SK-N-SH treated with all-trans-retinoic acid at 6 μM for 48 hours (cell line): Measurements from ENCODE around the gene TUFT1.

Experiments used
- ATAC-seq: fragments of 200-7000 bp; cut with Tn5 transposase; 3 replicates; pipeline ENCODE4 v1.9.1; 2020; ENCODE audit warnings: mild to moderate bottlenecking, moderate library complexity
- BACH2 ChIP-seq: fragments of 250-450 bp; sonication (Bioruptor Pico); IDR thresholded peaks from 2 replicates; pipeline ENCODE4 v1.9.0; 2021; ENCODE audit warnings: mild to moderate bottlenecking, borderline replicate concordance
- CREB5 ChIP-seq: fragments of 250-450 bp; sonication (Bioruptor Pico); IDR thresholded peaks from 2 replicates; pipeline ENCODE4 v1.5.1; 2020; ENCODE audit warnings: low read depth, mild to moderate bottlenecking, moderate library complexity
- CSDC2 ChIP-seq: fragments of 250-450 bp; sonication (Bioruptor Pico); IDR thresholded peaks from 2 replicates; pipeline ENCODE4 v1.5.0; 2020; ENCODE audit warnings: mild to moderate bottlenecking, moderate library complexity
- CSRNP3 ChIP-seq: fragments of 250-450 bp; sonication (Bioruptor Pico); IDR thresholded peaks from 2 replicates; pipeline ENCODE4 v1.5.1; 2021; ENCODE audit warnings: mild to moderate bottlenecking, moderate library complexity
- ESRRG ChIP-seq: fragments of 250-450 bp; sonication (Bioruptor Pico); IDR thresholded peaks from 2 replicates; pipeline ENCODE4 v1.6.1; 2021; ENCODE audit warnings: mild to moderate bottlenecking
- GLIS3 ChIP-seq: fragments of 250-450 bp; sonication (Bioruptor Pico); IDR thresholded peaks from 2 replicates; pipeline ENCODE4 v1.5.0; 2020; ENCODE audit warnings: mild to moderate bottlenecking, moderate library complexity
- ISL1 ChIP-seq: fragments of 250-450 bp; sonication (Bioruptor Pico); IDR thresholded peaks from 2 replicates; pipeline ENCODE4 v2.1.2; 2022; ENCODE audit warnings: mild to moderate bottlenecking, moderate library complexity
- OSR1 ChIP-seq: fragments of 250-450 bp; sonication (Bioruptor Pico); IDR thresholded peaks from 2 replicates; pipeline ENCODE4 v1.8.0; 2022; ENCODE audit warnings: moderate library complexity, mild to moderate bottlenecking, inconsistent platforms
- PATZ1 ChIP-seq: fragments of 250-450 bp; sonication (Bioruptor Pico); IDR thresholded peaks from 2 replicates; pipeline ENCODE4 v1.8.0; 2020; ENCODE audit warnings: mild to moderate bottlenecking, moderate library complexity, borderline replicate concordance
- POU6F1 ChIP-seq: fragments of 250-450 bp; sonication (Bioruptor Pico); IDR thresholded peaks from 2 replicates; pipeline ENCODE4 v1.8.0; 2021; ENCODE audit warnings: low read depth, mild to moderate bottlenecking, moderate library complexity, borderline replicate concordance
- PPARA ChIP-seq: fragments of 250-450 bp; sonication (Bioruptor Pico); IDR thresholded peaks from 2 replicates; pipeline ENCODE4 v1.5.0; 2020; ENCODE audit warnings: mild to moderate bottlenecking, borderline replicate concordance
- RARB ChIP-seq: fragments of 250-450 bp; sonication (Bioruptor Pico); IDR thresholded peaks from 2 replicates; pipeline ENCODE4 v1.8.0; 2021; ENCODE audit warnings: mild to moderate bottlenecking, moderate library complexity
- SNAI2 ChIP-seq: fragments of 250-450 bp; sonication (Bioruptor Pico); IDR thresholded peaks from 2 replicates; pipeline ENCODE4 v1.5.0; 2020; ENCODE audit warnings: mild to moderate bottlenecking, moderate library complexity
- TCF4 ChIP-seq: fragments of 250-450 bp; sonication (Bioruptor Pico); IDR thresholded peaks from 2 replicates; pipeline ENCODE4 v1.8.0; 2021; ENCODE audit warnings: mild to moderate bottlenecking, moderate library complexity, borderline replicate concordance
- TOX ChIP-seq: fragments of 250-450 bp; sonication (Bioruptor Pico); IDR thresholded peaks from 2 replicates; pipeline ENCODE4 v1.8.0; 2021; ENCODE audit warnings: mild to moderate bottlenecking, moderate library complexity, borderline replicate concordance
- ZC3H10 ChIP-seq: fragments of 250-450 bp; sonication (Bioruptor Pico); IDR thresholded peaks from 2 replicates; pipeline ENCODE4 v1.5.1; 2021; ENCODE audit warnings: mild to moderate bottlenecking, moderate library complexity
- ZFP3 ChIP-seq: fragments of 250-450 bp; sonication (Bioruptor Pico); IDR thresholded peaks from 2 replicates; pipeline ENCODE4 v1.5.0; 2020; ENCODE audit warnings: mild to moderate bottlenecking, moderate library complexity
- ZFP30 ChIP-seq: fragments of 450-650 bp; formaldehyde crosslinking; IDR thresholded peaks from 2 replicates; pipeline ENCODE4 v1.5.0; 2022; ENCODE audit warnings: mild to moderate bottlenecking, moderate library complexity
- ZNF565 ChIP-seq: fragments of 450-650 bp; formaldehyde crosslinking; conservative IDR thresholded peaks from 2 replicates; pipeline ENCODE4 v1.5.0; 2020; ENCODE audit warnings: low read depth, mild to moderate bottlenecking, moderate library complexity
- ZNF70 ChIP-seq: fragments of 450-650 bp; formaldehyde crosslinking; IDR thresholded peaks from 2 replicates; pipeline ENCODE4 v1.5.0; 2020; ENCODE audit warnings: mild to moderate bottlenecking, moderate library complexity
- ZNF8 ChIP-seq: fragments of 450-650 bp; formaldehyde crosslinking; IDR thresholded peaks from 2 replicates; pipeline ENCODE4 v1.5.0; 2020; ENCODE audit warnings: mild to moderate bottlenecking, moderate library complexity

The TUFT1 gene

GRCh38 chr1:151604291-151604690 lies 64.2 kb downstream of the TUFT1 start (continued):
- no peak for TF ChIP-seq CREB5 (CRISPR knock-in tag)
- no peak for TF ChIP-seq BACH2
- TF ChIP-seq OSR1 (CRISPR knock-in tag): no peak
- no peak for TF ChIP-seq PPARA (CRISPR knock-in tag)

GRCh38 chr1:151606384-151606783 lies 66.3 kb downstream of the TUFT1 start:
- TF ChIP-seq ZNF8 (CRISPR knock-in tag): no peak
- no peak for TF ChIP-seq ZFP3 (CRISPR knock-in tag)
- TF ChIP-seq ZNF70 (CRISPR knock-in tag): no peak
- TF ChIP-seq POU6F1 (CRISPR knock-in tag): no peak
- TF ChIP-seq, all 23 proteins: peak for 0
- ATAC-seq: no peak

- TF ChIP-seq ZFP30 (CRISPR knock-in tag) (no peak), OSR1 (CRISPR knock-in tag) (no peak), PPARA (CRISPR knock-in tag) (no peak), RARB (CRISPR knock-in tag) (no peak), TCF4 (CRISPR knock-in tag) (no peak), ZNF565 (no peak), ISL1 (CRISPR knock-in tag) (no peak), GLIS3 (CRISPR knock-in tag) (no peak), POU6F1 (CRISPR knock-in tag) (no peak), SNAI2 (CRISPR knock-in tag) (no peak), ZNF70 (CRISPR knock-in tag) (no peak), ZFP3 (CRISPR knock-in tag) (no peak), CSRNP3 (no peak), ZNF8 (CRISPR knock-in tag) (no peak), TOX (CRISPR knock-in tag) (no peak), CSDC2 (no peak), ZC3H10 (CRISPR knock-in tag) (no peak), BACH2 (no peak), PATZ1 (CRISPR knock-in tag) (no peak)
- TF ChIP-seq, all 23 proteins: peak for 0
- ATAC-seq: no peak
Measured at GRCh38 chr1:151606857-151607256, 66.7 kb downstream of the TUFT1 start.

GRCh38 chr1:151610142-151610541 lies 70.0 kb downstream of the TUFT1 start:
- no peak for ATAC-seq
- TF ChIP-seq SNAI2 (CRISPR knock-in tag) (no peak), RARB (CRISPR knock-in tag) (no peak), PPARA (CRISPR knock-in tag) (no peak), ZNF8 (CRISPR knock-in tag) (no peak), ZNF565 (no peak), OSR1 (CRISPR knock-in tag) (no peak), ZFP3 (CRISPR knock-in tag) (no peak), ESRRG (no peak), TOX (CRISPR knock-in tag) (no peak)
